HepG2 (cell line): ENCODE measurements around the gene AGBL2. TPM values are rescaled to one million over a fixed set of nuclear protein-coding genes. Genes with fewer than 3 reads are reported as not detected.

ENCODE experiments used
- ATAC-seq: fragments of 200-7000 bp; cut with Tn5 transposase; 3 replicates; pipeline ENCODE4 v1.9.1; 2020; ENCODE audit warnings: mild to moderate bottlenecking, moderate library complexity
- BruUV-seq: library from RNA; stranded (reverse); fragments of 400-500 nt; replicated peaks from 2 replicates; lab custom pipeline; 2021; lab: Mats Ljungman, UMichigan
- CTCF ChIA-PET: fragments of 300-600 bp; formaldehyde crosslinking; extraction: SDS; loops from one replicate; lab custom pipeline; 2021; ENCODE audit warnings: low total read pairs, inconsistent platforms, low intra/inter-chr PET ratio; lab: Yijun Ruan, JAX
- POLR2A ChIA-PET: fragments of 350-600 bp; sonication (Branson Sonifier 250); formaldehyde crosslinking; loops from one replicate; lab custom pipeline; 2020; ENCODE audit warnings: antibody characterized with exemption, inconsistent platforms; lab: Yijun Ruan, JAX
- DNase-seq: peaks from one replicate; pipeline ENCODE4 v3.0.0-alpha.2; 2015; ENCODE audit warnings: low spot score
- FAIRE-seq: peaks from 3 replicates; lab custom pipeline; 2011; peaks lifted over from hg19 to GRCh38; lab: Jason Lieb, UNC
- H2AFZ ChIP-seq: one replicate; pipeline ENCODE4 v1.6.1; 2011; ENCODE audit warnings: low read length, inconsistent platforms
- H3K27ac ChIP-seq: fragments of 300-600 bp; 3 replicates; pipeline ENCODE4 v1.8.0; 2011; ENCODE audit warnings: mixed run types, mild to moderate bottlenecking, mixed read lengths, low read length, inconsistent platforms; ENCODE audit not compliant: insufficient read depth; ENCODE audit errors: extremely low read length
- H3K27me3 ChIP-seq, 2 experiments: fragments of 200-600 bp in 1 of 2; 2 replicates in 1 of 2; 3 replicates in 1 of 2; pipeline versions ENCODE4 v1.6.0 to v1.8.0; 2011; ENCODE audit warnings: low read length in 2 of 2, mild to moderate bottlenecking in 2 of 2, moderate library complexity in 2 of 2, inconsistent platforms in 1 of 2; ENCODE audit not compliant: insufficient read depth in 2 of 2, control insufficient read depth in 1 of 2
- H3K36me3 ChIP-seq, 2 experiments: fragments of 200-600 bp in 1 of 2; replicated peaks in 1 of 2; 2 replicates in 1 of 2; 3 replicates in 1 of 2; pipeline versions ENCODE4 v1.5.1 to v1.8.0; 2011; ENCODE audit warnings: low read length in 2 of 2, inconsistent platforms in 1 of 2; ENCODE audit not compliant: insufficient read depth in 2 of 2, control insufficient read depth in 1 of 2
- H3K4me1 ChIP-seq: 2 replicates; pipeline ENCODE4 v1.5.1; 2012; ENCODE audit warnings: low read length, inconsistent platforms; ENCODE audit not compliant: insufficient read depth
- H3K4me2 ChIP-seq: 2 replicates; pipeline ENCODE4 v1.6.0; 2011; ENCODE audit warnings: low read depth, low read length, inconsistent platforms
- H3K4me3 ChIP-seq, 3 experiments: fragments of 200-600 bp in 1 of 3; sonication (generic), shearing (Covaris generic) in 1 of 3; replicated peaks in 1 of 3; 2 replicates each; pipeline ENCODE4 v1.5.1; 2011 to 2016; ENCODE audit warnings: low read length in 3 of 3, inconsistent platforms in 2 of 3, low read depth in 2 of 3, mild to moderate bottlenecking in 2 of 3, control low read depth in 1 of 3, mixed read lengths in 1 of 3; ENCODE audit not compliant: insufficient read depth in 1 of 3
- H3K79me2 ChIP-seq: one replicate; pipeline ENCODE4 v1.6.1; 2011; ENCODE audit warnings: low read length, inconsistent platforms; ENCODE audit not compliant: insufficient read depth
- H3K9ac ChIP-seq: 2 replicates; pipeline ENCODE4 v1.6.0; 2011; ENCODE audit warnings: mild to moderate bottlenecking, low read depth, low read length, inconsistent platforms; ENCODE audit not compliant: insufficient read depth
- H3K9me3 ChIP-seq: 2 replicates; pipeline ENCODE4 v1.5.1; 2012; ENCODE audit warnings: mild to moderate bottlenecking, low read length
- H4K20me1 ChIP-seq: 2 replicates; pipeline ENCODE4 v1.6.0; 2011; ENCODE audit warnings: inconsistent platforms, mild to moderate bottlenecking, low read length, moderate library complexity; ENCODE audit not compliant: insufficient read depth
- BORCS8-MEF2B ChIP-seq: sonication (generic); formaldehyde crosslinking; IDR thresholded peaks from 2 replicates; pipeline ENCODE4 v1.8.0; 2022; ENCODE audit warnings: mild to moderate bottlenecking, missing genetic modification reagents
- LRRFIP1 ChIP-seq: sonication (generic); formaldehyde crosslinking; conservative IDR thresholded peaks from 2 replicates; pipeline ENCODE4 v1.4.0; 2020; ENCODE audit warnings: missing genetic modification reagents
- NFATC3 ChIP-seq: sonication (generic); formaldehyde crosslinking; IDR thresholded peaks from 2 replicates; pipeline ENCODE4 v1.5.1; 2020; ENCODE audit warnings: mild to moderate bottlenecking, missing genetic modification reagents
- PCBP1 ChIP-seq: fragments of 200-400 bp; formaldehyde crosslinking; IDR thresholded peaks from 2 replicates; pipeline ENCODE4 v1.6.1; 2017; ENCODE audit warnings: mild to moderate bottlenecking, low read depth, low read length, borderline replicate concordance
- ZNF101 ChIP-seq: sonication (generic); formaldehyde crosslinking; IDR thresholded peaks from 2 replicates; pipeline ENCODE4 v1.4.0; 2020; ENCODE audit warnings: mild to moderate bottlenecking, low read depth, missing genetic modification reagents, borderline replicate concordance
- ZNF333 ChIP-seq: sonication (generic); formaldehyde crosslinking; IDR thresholded peaks from 2 replicates; pipeline ENCODE4 v1.4.0; 2020; ENCODE audit warnings: mild to moderate bottlenecking, missing genetic modification reagents, borderline replicate concordance
- WGBS: methylation state at CpG from one replicate; pipeline ENCODE4 v1.1.6; 2017; ENCODE audit warnings: low lambda C conversion rate; 5-methylcytosine and 5-hydroxymethylcytosine counted together
- in situ Hi-C: cut with HindIII; loops from 2 replicates; pipeline ENCODE4 v1.10.0; 2017; ENCODE audit warnings: low pct_unique_long_range_greater_than_20kb; ENCODE audit not compliant: extremely low pct_ligation_motif_present
- intact Hi-C: fragments of 100-400 bp; cut with micrococcal nuclease; formaldehyde crosslinking; loops from one replicate; pipeline ENCODE4 v1.10.0; 2022; ENCODE audit not compliant: unreplicated experiment
- polyA plus RNA-seq, 8 experiments: library from polyadenylated mRNA; depleted of rRNA in 3 of 8; stranded (reverse) in 7 of 8; unstranded in 1 of 8; fragments of >200 nt; fragmentation: Illumina TruSeq in 4 of 8; extraction: Trizol in 4 of 8; gene quantifications; 2 replicates each; pipeline versions ENCODE4 v1.2.1 to v1.2.3, GENCODE V29; 2011 to 2016; ENCODE audit warnings: low read depth in 4 of 8, missing spikeins in 1 of 8, mixed read lengths in 1 of 8; ENCODE audit not compliant: insufficient read depth in 1 of 8
- total RNA-seq, 5 experiments: library from RNA; depleted of rRNA; stranded (reverse); fragments of >200 nt; fragmentation: Illumina TruSeq; extraction: Trizol; gene quantifications; 2 replicates each; pipeline ENCODE4 v1.2.3, GENCODE V29; 2016; ENCODE audit warnings: low read depth in 1 of 5
- TF ChIP-seq, protein P1 (sequence below), 2 experiments: sonication (generic) in 1 of 2; formaldehyde crosslinking in 1 of 2; IDR thresholded peaks; 2 replicates each; pipeline versions ENCODE4 v1.4.0 to v1.6.1; 2016 to 2020; ENCODE audit warnings: borderline replicate concordance in 1 of 2, low read depth in 1 of 2, mild to moderate bottlenecking in 1 of 2, missing genetic modification reagents in 1 of 2

The AGBL2 gene
- total and polyA plus RNA-seq, 2 of the 13 experiments (the other 11 are each of a cell fraction or from before 2014, with no cell fraction given) = 1.6 to 5.7 TPM

GRCh38 chr11:47667555-47667954 is 47.6 kb downstream of the AGBL2 start:
- Histone ChIP-seq H3K4me1 (peaks cover 48% of the 10 kb centered on the region), H3K27ac (no peak overlapping the region), H3K9ac (no peak overlapping the region), H2AFZ (no peak overlapping the region), H4K20me1 (no peaks in the 10 kb centered on the region), H3K27me3 (no peaks in the 10 kb centered on the region), H3K36me3 (no peaks in the 10 kb centered on the region), H3K4me2 (no peak overlapping the region), H3K4me3 (no peak overlapping the region), H3K79me2 (no peaks in the 10 kb centered on the region), H3K9me3 (no peaks in the 10 kb centered on the region)
- 72% methylated on average over 2 of the region's 2 CpGs for WGBS
- ATAC-seq = no peak
- in situ Hi-C loops (no loop called here), intact Hi-C loops (no loop called here)
- TF ChIP-seq NFATC3 (CRISPR knock-in tag) (no peak), PCBP1 (no peak), ZNF101 (CRISPR knock-in tag) (no peak), LRRFIP1 (no peak), ZNF333 (CRISPR knock-in tag) (no peak), BORCS8-MEF2B (CRISPR knock-in tag) (no peak)
- TF ChIP-seq, protein P1, sequence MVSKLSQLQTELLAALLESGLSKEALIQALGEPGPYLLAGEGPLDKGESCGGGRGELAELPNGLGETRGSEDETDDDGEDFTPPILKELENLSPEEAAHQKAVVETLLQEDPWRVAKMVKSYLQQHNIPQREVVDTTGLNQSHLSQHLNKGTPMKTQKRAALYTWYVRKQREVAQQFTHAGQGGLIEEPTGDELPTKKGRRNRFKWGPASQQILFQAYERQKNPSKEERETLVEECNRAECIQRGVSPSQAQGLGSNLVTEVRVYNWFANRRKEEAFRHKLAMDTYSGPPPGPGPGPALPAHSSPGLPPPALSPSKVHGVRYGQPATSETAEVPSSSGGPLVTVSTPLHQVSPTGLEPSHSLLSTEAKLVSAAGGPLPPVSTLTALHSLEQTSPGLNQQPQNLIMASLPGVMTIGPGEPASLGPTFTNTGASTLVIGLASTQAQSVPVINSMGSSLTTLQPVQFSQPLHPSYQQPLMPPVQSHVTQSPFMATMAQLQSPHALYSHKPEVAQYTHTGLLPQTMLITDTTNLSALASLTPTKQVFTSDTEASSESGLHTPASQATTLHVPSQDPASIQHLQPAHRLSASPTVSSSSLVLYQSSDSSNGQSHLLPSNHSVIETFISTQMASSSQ (IDR thresholded peaks at IDR 0.05; ENCODE audit: low read depth) = no peak
- TF ChIP-seq, protein P1 (CRISPR knock-in tag; IDR thresholded peaks at IDR 0.05; ENCODE audit: borderline replicate concordance) = no peak
- BruUV-seq = no TSS peak
- no peak for FAIRE-seq
- DNase-seq = no peak
- POLR2A ChIA-PET = no interaction called here
- CTCF ChIA-PET = no interaction called here
